ENCODE data around the gene ARID3C.

- TF ChIP-seq CTCF (conservative IDR thresholded peaks at IDR 0.05) (no peak), EZH2 (IDR thresholded peaks at IDR 0.05; ENCODE audit: low read depth) (no peak)
These were observed 53.6 kb downstream of the ARID3C start for GRCh38 chr9:34575241-34575640.
